IMR-90 (cell line): ENCODE measurements around the gene YIPF6. TPM values are rescaled to one million over a fixed set of nuclear protein-coding genes. Genes with fewer than 3 reads are reported as not detected.

Experiments used
- ATAC-seq: fragments of 200-7000 bp; cut with Tn5 transposase; 2 replicates; pipeline ENCODE4 v1.9.1; 2020; ENCODE audit warnings: low read depth, mild to moderate bottlenecking, moderate library complexity
- BruUV-seq: library from RNA; stranded (reverse); fragments of 400-500 nt; replicated peaks from 2 replicates; lab custom pipeline; 2021; lab: Mats Ljungman, UMichigan
- CTCF ChIA-PET: fragments of 300-600 bp; formaldehyde crosslinking; extraction: SDS; loops from one replicate; lab custom pipeline; 2021; ENCODE audit warnings: antibody characterized with exemption; lab: Yijun Ruan, JAX
- POLR2A ChIA-PET: fragments of 300-600 bp; sonication (Branson Sonifier 250); formaldehyde crosslinking; loops from one replicate; lab custom pipeline; 2022; ENCODE audit warnings: antibody characterized with exemption; ENCODE audit not compliant: unreplicated experiment; lab: Charles Lee
- DNase-seq: peaks from one replicate; pipeline ENCODE4 v3.0.0; 2013
- H2AFZ ChIP-seq: replicated peaks from 2 replicates; pipeline ENCODE3; 2013; ENCODE audit warnings: low read length, mild to moderate bottlenecking; ENCODE audit not compliant: poor library complexity
- H2AK5ac ChIP-seq: 2 replicates; pipeline ENCODE4 v1.6.1; 2013; ENCODE audit warnings: low read depth, low read length, inconsistent platforms
- H2AK9ac ChIP-seq: replicated peaks from 2 replicates; pipeline ENCODE3; 2013; ENCODE audit warnings: mild to moderate bottlenecking, low read depth, low read length, moderate library complexity; ENCODE audit not compliant: poor library complexity
- H2BK120ac ChIP-seq: 2 replicates; pipeline ENCODE4 v1.6.1; 2013; ENCODE audit warnings: low read depth, low read length, inconsistent platforms
- H2BK15ac ChIP-seq: 3 replicates; pipeline ENCODE4 v1.6.1; 2013; ENCODE audit warnings: low read depth, low read length, inconsistent platforms
- H2BK20ac ChIP-seq: 2 replicates; pipeline ENCODE4 v1.6.1; 2013; ENCODE audit warnings: low read depth, mild to moderate bottlenecking, inconsistent platforms, low read length, moderate library complexity
- H2BK5ac ChIP-seq: 2 replicates; pipeline ENCODE4 v1.6.1; 2013; ENCODE audit warnings: mild to moderate bottlenecking, low read depth, low read length, inconsistent platforms; ENCODE audit not compliant: poor library complexity, severe bottlenecking
- H3K14ac ChIP-seq: replicated peaks from 2 replicates; pipeline ENCODE4 v1.6.1; 2013; ENCODE audit warnings: low read depth, low read length, inconsistent platforms
- H3K18ac ChIP-seq: 2 replicates; pipeline ENCODE4 v1.6.1; 2013; ENCODE audit warnings: low read depth, low read length, control low read depth
- H3K23ac ChIP-seq: 2 replicates; pipeline ENCODE4 v1.6.1; 2013; ENCODE audit warnings: low read depth, low read length, inconsistent platforms
- H3K27ac ChIP-seq: 2 replicates; pipeline ENCODE4 v1.5.1; 2013; ENCODE audit warnings: mild to moderate bottlenecking, control low read depth, low read length; ENCODE audit not compliant: insufficient read depth
- H3K27me3 ChIP-seq: 2 replicates; pipeline ENCODE4 v1.6.1; 2013; ENCODE audit warnings: low read length; ENCODE audit not compliant: control insufficient read depth, insufficient read depth
- H3K36me3 ChIP-seq: 2 replicates; pipeline ENCODE4 v1.6.1; 2013; ENCODE audit warnings: low read length, mixed read lengths; ENCODE audit not compliant: control insufficient read depth, insufficient read depth
- H3K4ac ChIP-seq: 2 replicates; pipeline ENCODE4 v1.6.1; 2013; ENCODE audit warnings: low read depth, low read length, inconsistent platforms
- H3K4me1 ChIP-seq: 2 replicates; pipeline ENCODE4 v1.6.1; 2013; ENCODE audit warnings: low read length, mixed read lengths; ENCODE audit not compliant: control insufficient read depth, insufficient read depth
- H3K4me2 ChIP-seq: 2 replicates; pipeline ENCODE4 v1.6.1; 2013; ENCODE audit warnings: low read depth, mild to moderate bottlenecking, control low read depth, low read length, moderate library complexity
- H3K4me3 ChIP-seq: 2 replicates; pipeline ENCODE4 v1.5.1; 2013; ENCODE audit warnings: low read depth, mild to moderate bottlenecking, control low read depth, low read length, moderate library complexity; ENCODE audit not compliant: insufficient read depth
- H3K56ac ChIP-seq: 2 replicates; pipeline ENCODE4 v1.6.1; 2013; ENCODE audit warnings: low read length, inconsistent platforms; ENCODE audit not compliant: insufficient read depth; ENCODE audit errors: extremely low read depth
- H3K79me1 ChIP-seq, 2 experiments: 2 replicates each; pipeline ENCODE4 v1.6.1; 2013; ENCODE audit warnings: low read length in 2 of 2, inconsistent platforms in 1 of 2, low read depth in 1 of 2
- H3K9ac ChIP-seq: 2 replicates; pipeline ENCODE4 v1.6.1; 2013; ENCODE audit warnings: low read depth, low read length, control low read depth
- H3K9me1 ChIP-seq: 2 replicates; pipeline ENCODE4 v1.6.1; 2013; ENCODE audit warnings: low read length, inconsistent platforms; ENCODE audit not compliant: insufficient read depth
- H3K9me3 ChIP-seq: 2 replicates; pipeline ENCODE4 v1.6.1; 2013; ENCODE audit warnings: low read length; ENCODE audit not compliant: control insufficient read depth, insufficient read depth
- H4K20me1 ChIP-seq: 2 replicates; pipeline ENCODE4 v1.6.1; 2013; ENCODE audit warnings: low read length, inconsistent platforms; ENCODE audit not compliant: insufficient read depth
- H4K5ac ChIP-seq: 2 replicates; pipeline ENCODE4 v1.6.1; 2013; ENCODE audit warnings: mild to moderate bottlenecking, low read depth, low read length, control low read depth
- H4K8ac ChIP-seq, 2 experiments: 2 replicates each; pipeline ENCODE4 v1.6.1; 2013; ENCODE audit warnings: low read depth in 2 of 2, low read length in 2 of 2, control low read depth in 1 of 2, inconsistent platforms in 1 of 2
- H4K91ac ChIP-seq: 2 replicates; pipeline ENCODE4 v1.6.1; 2013; ENCODE audit warnings: low read depth, low read length, inconsistent platforms; ENCODE audit not compliant: insufficient read depth
- CEBPB ChIP-seq: IDR thresholded peaks from 2 replicates; pipeline ENCODE4 v1.6.1; 2012; ENCODE audit warnings: low read depth, low read length, improper control_type of control experiment
- CHD1 ChIP-seq: IDR thresholded peaks from 2 replicates; pipeline ENCODE4 v1.6.1; 2012; ENCODE audit warnings: low read depth, low read length, improper control_type of control experiment
- CTCF ChIP-seq: conservative IDR thresholded peaks from 2 replicates; pipeline ENCODE4 v1.5.1; 2012; ENCODE audit warnings: mild to moderate bottlenecking, low read depth, low read length, improper control_type of control experiment
- ELK1 ChIP-seq: fragments of 150-350 bp; IDR thresholded peaks from 2 replicates; pipeline ENCODE4 v1.6.1; 2016; ENCODE audit warnings: low read depth, mild to moderate bottlenecking, low read length, moderate library complexity, borderline replicate concordance
- FOS ChIP-seq: fragments of 150-350 bp; IDR thresholded peaks from 2 replicates; pipeline ENCODE4 v1.6.1; 2016; ENCODE audit warnings: low read depth, low read length
- MAFK ChIP-seq: IDR thresholded peaks from 2 replicates; pipeline ENCODE4 v1.6.1; 2012; ENCODE audit warnings: low read depth, low read length, improper control_type of control experiment
- MAZ ChIP-seq: IDR thresholded peaks from 2 replicates; pipeline ENCODE4 v1.6.1; 2012; ENCODE audit warnings: low read depth, mild to moderate bottlenecking, low read length, improper control_type of control experiment, moderate library complexity, borderline replicate concordance
- MXI1 ChIP-seq: IDR thresholded peaks from 2 replicates; pipeline ENCODE4 v1.6.1; 2012; ENCODE audit warnings: low read depth, mild to moderate bottlenecking, low read length, moderate library complexity, borderline replicate concordance
- NFE2L2 ChIP-seq: fragments of 150-350 bp; IDR thresholded peaks from 2 replicates; pipeline ENCODE4 v1.6.1; 2016; ENCODE audit warnings: low read depth, mild to moderate bottlenecking, low read length
- POLR2A ChIP-seq: IDR thresholded peaks from 2 replicates; pipeline ENCODE4 v1.6.1; 2012; ENCODE audit warnings: mild to moderate bottlenecking, low read depth, low read length
- USF2 ChIP-seq: fragments of 150-350 bp; IDR thresholded peaks from 2 replicates; pipeline ENCODE4 v1.6.1; 2017; ENCODE audit warnings: mild to moderate bottlenecking, antibody characterized with exemption, low read length, low read depth
- WGBS, 2 experiments: methylation state at CpG; one replicate each; pipeline versions ENCODE4 v1.1.5 to v1.1.7; 2013; ENCODE audit warnings: missing lambda C conversion rate in 2 of 2; ENCODE audit not compliant: insufficient read length in 1 of 2; ENCODE audit errors: extremely low coverage in 2 of 2; 5-methylcytosine and 5-hydroxymethylcytosine counted together
- dilution Hi-C: fragments of 300-500 bp; cut with HindIII; formaldehyde crosslinking; loops from one replicate; pipeline ENCODE4 v1.14.3; 2018; ENCODE audit warnings: low sequenced_read_pairs; ENCODE audit not compliant: unreplicated experiment
- in situ Hi-C: fragments of 300-500 bp; cut with MboI; formaldehyde crosslinking; loops from 3 replicates; pipeline ENCODE4 v1.14.3; 2019; ENCODE audit warnings: low sequenced_read_pairs, inconsistent platforms, mixed read lengths
- intact Hi-C: fragments of 100-400 bp; cut with micrococcal nuclease; formaldehyde crosslinking; loops from 2 replicates; pipeline ENCODE4 v1.10.0; 2022
- polyA plus RNA-seq, 3 experiments: library from polyadenylated mRNA; depleted of rRNA; stranded (reverse); fragments of >200 nt; gene quantifications; 2 replicates each; pipeline ENCODE4 v1.2.3, GENCODE V29; 2012; ENCODE audit warnings: low replicate concordance in 1 of 3
- total RNA-seq: library from RNA; depleted of rRNA; stranded (reverse); fragments of >200 nt; gene quantifications from 2 replicates; pipeline ENCODE4 v1.2.3, GENCODE V29; 2012

YIPF6 gene
- total and polyA plus RNA-seq, 2 of the 4 experiments (the other 2 are of a cell fraction) = 9.7 to 22.4 TPM

DNA sequence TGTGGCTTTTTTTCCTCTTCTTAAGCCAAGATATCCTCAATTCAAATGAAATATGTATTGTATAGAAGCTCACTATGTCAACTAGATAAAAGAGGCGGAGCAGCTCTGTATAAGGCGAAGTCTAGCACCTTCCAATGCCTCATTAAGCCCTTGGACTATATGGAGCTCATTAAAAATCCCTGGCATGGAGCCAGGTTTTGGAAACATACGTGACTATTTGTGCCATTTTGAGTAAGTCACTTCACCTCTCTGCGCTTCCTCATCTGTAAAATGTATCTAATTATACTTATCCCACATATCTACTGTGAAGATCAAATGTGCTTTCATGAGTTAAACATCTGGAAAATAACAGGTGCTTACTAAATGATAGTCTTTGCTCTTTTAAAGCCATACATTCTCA, 57.2 kb downstream of the YIPF6 start:
- no peak overlapping the region for H2AFZ ChIP-seq
- H4K5ac ChIP-seq = no peak overlapping the region
- peaks cover 2% of the 10 kb centered on the region; the same call in 1 of the 2 replicates for H3K27me3 ChIP-seq
- H3K4me2 ChIP-seq = no peak overlapping the region
- H2BK15ac ChIP-seq = no peak overlapping the region
- H3K79me1 ChIP-seq = no peaks in the 10 kb centered on the region
- H3K4me3 ChIP-seq = no peak overlapping the region
- BruUV-seq = no TSS peak
- H2AK5ac ChIP-seq = no peak overlapping the region
- H3K36me3 ChIP-seq = no peaks in the 10 kb centered on the region
- no peaks in the 10 kb centered on the region for H3K9me3 ChIP-seq
- 75% methylated on average over 2 of the region's 4 CpGs; no CpG with 5 or more reads in 1 of the 2 experiments for WGBS, 2 experiments
- H3K18ac ChIP-seq = no peak overlapping the region
- H4K20me1 ChIP-seq = no peaks in the 10 kb centered on the region; the same call in 1 of the 2 replicates
- H3K14ac ChIP-seq = no peak overlapping the region
- H2BK120ac ChIP-seq = no peak overlapping the region
- dilution Hi-C loops = no loop called here
- H3K56ac ChIP-seq = no peak overlapping the region
- no peak overlapping the region for H2AK9ac ChIP-seq
- no peak overlapping the region for H3K4ac ChIP-seq
- ChIA-PET CTCF (no interaction called here), POLR2A (no interaction called here)
- in situ Hi-C loops = no loop called here
- no peak overlapping the region for H2BK5ac ChIP-seq
- no peak overlapping the region for H3K9ac ChIP-seq
- no peak overlapping the region for H3K27ac ChIP-seq
- ATAC-seq (no peak), DNase-seq (no peak)
- H3K4me1 ChIP-seq = no peaks in the 10 kb centered on the region
- no peak overlapping the region for H2BK20ac ChIP-seq
- no peak overlapping the region for H3K23ac ChIP-seq
- no peak overlapping the region for H4K8ac ChIP-seq
- intact Hi-C loops = no loop called here
- no peak for TF ChIP-seq MAFK
- TF ChIP-seq USF2 = no peak
- TF ChIP-seq CTCF = no peak
- TF ChIP-seq FOS = no peak
- TF ChIP-seq CHD1 = no peak
- no peak for TF ChIP-seq MXI1
- TF ChIP-seq POLR2A = no peak
- no peak for TF ChIP-seq MAZ
- no peak for TF ChIP-seq ELK1
- TF ChIP-seq CEBPB = no peak
- no peak for TF ChIP-seq NFE2L2
- H3K9me1 ChIP-seq = no peaks in the 10 kb centered on the region
- H4K91ac ChIP-seq = no peak overlapping the region
